HFFc6 (cell line): ENCODE results near the gene GFAP. TPM values are rescaled to one million over a fixed set of nuclear protein-coding genes. Genes with fewer than 3 reads are reported as not detected.

Experiments used
- DNase-seq: peaks from one replicate; pipeline ENCODE4 v3.0.0-alpha.2; 2018
- H3K27ac Mint-ChIP-seq: 2 replicates; pipeline ENCODE4 v1.8.0; 2020; ENCODE audit warnings: mild to moderate bottlenecking, mixed read lengths
- H3K27me3 Mint-ChIP-seq: 2 replicates; pipeline ENCODE4 v1.8.0; 2021; ENCODE audit warnings: mild to moderate bottlenecking, moderate library complexity, mixed read lengths; ENCODE audit not compliant: insufficient read depth
- H3K36me3 Mint-ChIP-seq: 2 replicates; pipeline ENCODE4 v1.8.0; 2021; ENCODE audit warnings: low read depth, mixed read lengths
- H3K4me1 Mint-ChIP-seq: 2 replicates; pipeline ENCODE4 v1.8.0; 2020; ENCODE audit warnings: low read depth, mixed read lengths
- H3K4me3 Mint-ChIP-seq: 2 replicates; pipeline ENCODE4 v1.8.0; 2020; ENCODE audit warnings: mild to moderate bottlenecking, moderate library complexity, mixed read lengths
- H3K9me3 Mint-ChIP-seq: 2 replicates; pipeline ENCODE4 v1.8.0; 2020; ENCODE audit warnings: mild to moderate bottlenecking, mixed read lengths
- CTCF ChIP-seq: fragments of 200-600 bp; sonication (generic); IDR thresholded peaks from 2 replicates; pipeline ENCODE4 v1.5.0; 2021; ENCODE audit warnings: antibody characterized with exemption, mild to moderate bottlenecking
- total RNA-seq, 6 experiments: library from RNA; stranded (reverse); fragmentation: NEBNext Ultra II Directional; extraction: Animal tissue kit (Norgen Biotek cat#: 25700); gene quantifications; 2 replicates in 1 of 6; 3 replicates in 5 of 6; pipeline ENCODE4 v1.2.3, GENCODE V29; 2021

GFAP gene
- total RNA-seq, 6 experiments from 2014 or later: not detected

DNA sequence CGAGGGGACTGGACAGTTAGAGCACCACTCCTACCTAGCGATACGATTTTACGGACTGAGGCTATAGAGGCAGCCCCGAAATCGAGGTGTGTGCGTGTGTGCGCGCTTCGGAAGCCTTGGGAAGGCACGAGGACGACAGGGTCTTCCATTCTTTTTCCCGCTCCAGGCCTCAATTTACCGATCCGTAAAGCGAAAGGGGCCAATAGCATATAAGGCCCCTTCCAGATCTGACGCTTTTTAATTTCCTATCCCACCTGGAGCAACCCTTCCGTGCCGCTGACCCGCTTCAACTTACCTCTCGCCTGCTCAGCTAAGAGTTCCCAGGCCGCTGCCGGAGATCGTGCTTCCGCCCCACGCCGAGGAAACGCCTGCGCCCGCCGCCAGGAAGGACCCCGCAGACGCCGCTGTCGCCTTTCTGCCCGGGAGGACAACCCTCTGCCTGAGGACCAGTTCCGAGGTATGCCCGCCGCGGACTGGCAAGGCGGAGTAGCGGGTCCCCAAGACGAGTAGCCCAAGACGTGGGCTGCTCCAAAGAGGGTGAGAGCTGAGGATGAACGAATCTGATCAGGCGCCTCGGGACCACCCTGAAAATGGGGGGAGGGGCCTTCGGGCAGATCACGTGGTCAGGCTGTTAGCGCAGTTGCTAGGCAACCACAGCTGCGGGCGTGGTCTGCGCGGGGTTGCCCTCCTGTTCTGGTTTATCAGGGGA, 16.1 kb downstream of the GFAP start, which contains the start of gene EFTUD2:
EFTUD2 (minus strand) TSS at position 372 of the 709 bp plus-strand sequence. CDS start 4,924 bp downstream, outside the sequence.
- no peak for TF ChIP-seq CTCF
- peak within 1 kb of the TSS; percentile 89 for H3K4me3 Mint-ChIP-seq
- H3K27ac Mint-ChIP-seq: peak within 1 kb of the TSS; percentile 100
- peaks cover 47% of the 10 kb centered on the region for H3K4me1 Mint-ChIP-seq
- H3K36me3 Mint-ChIP-seq: peaks cover 16% of the 10 kb centered on the region; the same call in 1 of the 2 replicates
- H3K27me3 Mint-ChIP-seq: peaks cover 1% of the 10 kb centered on the region; the same call in 1 of the 2 replicates
- H3K9me3 Mint-ChIP-seq: no peaks in the 10 kb centered on the region
- DNase-seq: peak; percentile 80

- Mint-ChIP-seq H3K4me3 (peak overlapping the region; percentile 89), H3K27ac (peak overlapping the region; percentile 100), H3K27me3 (peaks cover 1% of the 10 kb centered on the region; the same call in 1 of the 2 replicates), H3K4me1 (peaks cover 47% of the 10 kb centered on the region), H3K36me3 (peaks cover 16% of the 10 kb centered on the region; the same call in 1 of the 2 replicates), H3K9me3 (no peaks in the 10 kb centered on the region)
- peak; percentile 14 for DNase-seq
- no peak for TF ChIP-seq CTCF
These were observed 16.6 kb downstream of the GFAP start for GRCh38 chr17:44898768-44899073.

GRCh38 chr17:44894642-44895041, 20.7 kb downstream of the GFAP start:
- TF ChIP-seq CTCF: no peak
- H3K9me3 Mint-ChIP-seq: no peaks in the 10 kb centered on the region
- peaks cover 20% of the 10 kb centered on the region for H3K4me1 Mint-ChIP-seq
- peaks cover 1% of the 10 kb centered on the region; the same call in 1 of the 2 replicates for H3K27me3 Mint-ChIP-seq
- peaks cover 16% of the 10 kb centered on the region; the same call in 1 of the 2 replicates for H3K36me3 Mint-ChIP-seq
- DNase-seq: no peak
- no peak overlapping the region for H3K27ac Mint-ChIP-seq
- no peak overlapping the region for H3K4me3 Mint-ChIP-seq

DNA sequence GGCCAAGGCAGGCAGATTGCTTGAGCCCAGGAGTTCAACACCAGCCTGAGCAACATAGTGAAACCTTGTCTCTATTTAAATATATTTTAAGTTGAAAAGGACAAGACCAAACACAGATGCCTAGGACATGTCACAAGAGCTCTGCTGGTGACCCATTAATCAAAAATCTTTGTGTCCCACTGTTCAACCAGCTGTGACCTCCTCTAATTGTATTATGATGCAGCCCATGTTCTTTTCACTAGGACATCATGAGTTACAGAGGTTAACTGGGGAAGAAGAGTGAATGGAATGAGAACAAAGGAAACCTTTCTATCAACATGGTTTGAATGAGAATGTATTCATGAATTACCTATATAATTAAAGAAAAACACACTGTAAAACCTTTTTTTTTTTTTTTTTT, 23.1 kb downstream of the GFAP start:
- no peak overlapping the region for H3K4me3 Mint-ChIP-seq
- H3K9me3 Mint-ChIP-seq: no peaks in the 10 kb centered on the region
- H3K4me1 Mint-ChIP-seq: peaks cover 9% of the 10 kb centered on the region
- DNase-seq: no peak
- peaks cover 9% of the 10 kb centered on the region; the same call in 1 of the 2 replicates for H3K36me3 Mint-ChIP-seq
- H3K27me3 Mint-ChIP-seq: no peaks in the 10 kb centered on the region
- TF ChIP-seq CTCF: no peak
- H3K27ac Mint-ChIP-seq: no peak overlapping the region

- DNase-seq: no peak
- TF ChIP-seq CTCF: no peak
- Mint-ChIP-seq H3K27ac (no peak overlapping the region), H3K4me1 (no peaks in the 10 kb centered on the region), H3K4me3 (no peak overlapping the region), H3K9me3 (no peaks in the 10 kb centered on the region), H3K27me3 (no peaks in the 10 kb centered on the region), H3K36me3 (peaks cover 5% of the 10 kb centered on the region; the same call in 1 of the 2 replicates)
These were observed 26.3 kb downstream of the GFAP start for GRCh38 chr17:44889003-44889402.
